SH-SY5Y (cell line): ENCODE data around the gene KPNA3.

Experiments used
- GATA2 ChIP-seq: IDR thresholded peaks from 2 replicates; pipeline ENCODE4 v1.6.1; 2011; ENCODE audit warnings: mild to moderate bottlenecking, low read depth, low read length
- GATA3 ChIP-seq: IDR thresholded peaks from 2 replicates; pipeline ENCODE4 v1.6.1; 2011; ENCODE audit warnings: low read depth, mild to moderate bottlenecking, low read length, moderate library complexity

The KPNA3 gene

DNA sequence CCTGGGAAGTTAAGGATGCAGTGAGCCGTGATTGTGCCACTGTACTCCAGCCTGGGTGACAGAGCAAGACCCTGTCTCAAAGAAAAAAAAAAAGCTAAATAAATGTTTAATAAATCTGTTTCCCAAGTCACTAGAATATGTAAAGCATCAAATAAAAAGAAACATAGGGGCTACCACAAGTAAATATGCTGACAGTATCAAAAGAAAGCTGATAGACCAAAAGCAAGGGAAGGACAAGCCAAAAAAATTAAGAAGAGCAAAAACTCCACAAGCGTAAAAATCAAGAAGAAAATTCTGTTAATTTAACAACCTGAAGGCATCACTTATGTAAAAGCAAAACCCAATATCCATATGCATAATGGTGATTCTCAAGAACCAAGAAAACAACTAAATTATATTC is 9.7 kb downstream of the KPNA3 start:
- TF ChIP-seq GATA2 (no peak), GATA3 (no peak)

DNA sequence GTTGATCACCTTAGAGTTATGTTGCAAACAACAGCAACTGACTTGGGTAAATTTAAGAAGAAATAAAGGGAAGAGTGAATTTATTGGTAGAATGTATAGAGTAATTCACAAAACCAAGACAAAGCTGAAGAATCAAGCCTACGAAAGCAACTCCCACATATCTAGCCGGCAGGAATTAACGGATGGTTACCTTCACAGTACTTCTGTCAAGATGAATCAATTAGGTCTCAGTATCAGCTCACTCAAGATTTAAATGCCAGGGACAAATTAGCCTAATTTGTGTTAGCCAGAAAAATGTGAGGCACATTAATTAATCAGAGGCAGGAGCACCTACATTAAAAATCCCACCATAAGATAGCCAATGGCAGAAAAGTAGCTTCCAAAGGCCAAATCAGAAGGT is 10.7 kb downstream of the KPNA3 start:
- TF ChIP-seq GATA2 (no peak), GATA3 (no peak)

- TF ChIP-seq GATA2 (no peak), GATA3 (no peak)
These were observed 12.8 kb downstream of the KPNA3 start for GRCh38 chr13:49779721-49780120.

GRCh38 chr13:49777746-49778614 is 14.5 kb downstream of the KPNA3 start:
- TF ChIP-seq GATA3, result no peak
- no peak for TF ChIP-seq GATA2

- TF ChIP-seq GATA2 (no peak), GATA3 (no peak)
These were observed 15.6 kb downstream of the KPNA3 start for GRCh38 chr13:49776871-49777270.

DNA sequence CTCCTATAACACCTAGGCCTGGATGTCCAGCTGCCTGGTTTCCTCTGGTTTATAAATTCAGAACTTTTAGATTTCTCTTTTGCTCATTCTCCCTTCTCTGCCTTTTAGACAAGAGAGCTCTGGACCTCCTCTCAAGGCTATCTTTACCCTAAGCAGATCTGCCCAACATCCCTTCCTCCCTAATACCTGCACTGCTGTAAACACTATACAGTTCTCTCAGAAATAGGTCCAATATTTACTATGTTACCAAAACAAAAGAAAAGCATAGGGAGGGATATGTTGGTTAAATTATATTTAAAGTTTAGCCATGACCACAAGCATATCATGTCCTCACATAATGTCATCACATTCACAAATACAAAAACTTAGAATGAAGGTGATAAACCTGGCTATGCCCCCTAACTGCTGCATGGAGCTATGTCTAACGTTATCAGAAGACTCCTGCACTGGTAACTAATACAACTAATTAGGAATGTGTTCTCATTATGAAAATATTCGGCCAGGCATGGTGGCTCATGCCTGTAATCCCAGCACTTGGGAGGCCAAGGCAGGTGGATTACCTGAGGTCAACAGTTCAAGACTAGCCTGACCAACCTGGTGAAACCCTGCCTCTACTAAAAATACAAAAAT is 18.0 kb downstream of the KPNA3 start:
- TF ChIP-seq GATA2 (no peak), GATA3 (no peak)

- TF ChIP-seq GATA3, result no peak
- no peak for TF ChIP-seq GATA2
These were observed 19.7 kb downstream of the KPNA3 start for GRCh38 chr13:49772828-49773227.

DNA sequence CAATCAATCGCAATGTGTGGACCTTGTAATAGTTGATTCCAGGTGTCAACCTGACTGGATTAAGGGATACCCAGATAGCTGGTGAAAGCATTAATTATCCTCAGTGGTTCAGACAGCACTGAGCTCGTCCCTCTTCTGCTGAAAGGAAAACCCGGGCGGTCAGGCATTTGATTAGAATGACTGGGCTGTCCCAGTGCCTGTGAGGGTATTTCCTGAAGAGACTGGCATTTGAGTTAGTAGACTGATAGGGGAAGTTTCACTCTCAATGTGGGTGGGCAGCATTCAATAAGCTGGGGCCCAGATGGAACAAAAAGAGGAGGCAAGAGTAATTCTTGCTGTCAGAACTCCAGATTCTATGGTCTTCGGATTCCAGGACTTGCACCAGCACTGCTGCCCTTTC is 31.9 kb downstream of the KPNA3 start:
- TF ChIP-seq GATA3, result no peak
- no peak for TF ChIP-seq GATA2

- TF ChIP-seq GATA3, result no peak
- no peak for TF ChIP-seq GATA2
These were observed 33.0 kb downstream of the KPNA3 start for GRCh38 chr13:49759503-49759902.

- no peak for TF ChIP-seq GATA2
- TF ChIP-seq GATA3, result no peak
These were observed 36.2 kb downstream of the KPNA3 start for GRCh38 chr13:49756263-49756662.

DNA sequence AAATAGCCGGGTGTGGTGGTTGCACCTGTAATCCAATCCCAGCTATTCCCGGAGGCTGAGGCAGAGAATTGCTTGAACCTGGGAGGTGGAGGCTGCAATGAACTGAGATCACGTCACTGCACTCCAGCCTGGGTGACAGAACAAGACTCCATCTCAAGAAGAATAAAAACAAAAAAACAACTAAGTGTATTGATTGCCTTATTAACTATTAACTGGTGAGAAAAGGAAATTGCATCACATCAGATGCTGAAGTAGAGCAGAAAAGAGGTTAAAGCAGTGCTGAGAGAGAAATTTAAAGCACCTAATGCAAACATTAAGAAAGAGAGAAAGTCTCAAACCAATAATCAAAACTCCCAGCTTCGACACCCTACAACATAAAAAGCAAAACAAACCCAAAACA is 38.3 kb downstream of the KPNA3 start:
- TF ChIP-seq GATA2 (no peak), GATA3 (no peak)

DNA sequence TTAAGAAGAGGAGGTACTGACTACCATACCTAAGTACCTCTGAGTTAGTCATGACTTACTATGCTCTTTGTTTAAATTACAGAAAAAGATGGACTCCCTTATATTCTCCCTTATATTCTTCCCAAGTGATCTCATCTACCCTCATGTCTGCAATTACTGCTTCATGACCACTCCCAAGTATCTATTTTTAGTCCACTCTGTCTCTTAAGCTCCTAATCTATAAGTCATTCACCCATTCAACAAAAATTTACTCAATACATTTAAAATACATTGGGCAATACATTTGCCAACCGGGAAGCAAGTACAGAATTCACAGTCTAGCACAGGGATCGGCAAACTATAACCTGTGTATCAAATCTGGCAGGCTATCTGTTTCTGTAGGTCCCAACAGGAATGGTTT is 42.6 kb downstream of the KPNA3 start:
- TF ChIP-seq GATA3 (no peak), GATA2 (no peak)

DNA sequence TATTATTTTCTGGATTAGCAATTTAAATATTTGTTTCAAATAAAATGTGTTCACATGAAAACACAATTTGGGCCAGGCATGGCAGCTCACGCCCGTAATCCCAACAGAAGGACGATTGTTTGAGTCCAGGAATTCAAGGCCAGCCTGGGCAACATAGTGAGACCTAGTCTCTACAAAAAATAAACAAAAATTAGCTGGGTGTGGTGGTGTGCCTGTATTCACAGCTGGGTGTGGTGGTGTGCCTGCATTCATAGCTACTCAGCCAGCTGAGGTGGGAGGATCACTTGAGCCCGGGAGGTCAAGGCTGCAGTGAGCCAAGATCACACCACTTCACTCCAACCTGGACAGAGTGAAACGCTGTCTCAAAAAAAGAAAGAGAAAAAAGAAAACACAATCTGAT is 46.4 kb downstream of the KPNA3 start:
- TF ChIP-seq GATA2 (no peak), GATA3 (no peak)

DNA sequence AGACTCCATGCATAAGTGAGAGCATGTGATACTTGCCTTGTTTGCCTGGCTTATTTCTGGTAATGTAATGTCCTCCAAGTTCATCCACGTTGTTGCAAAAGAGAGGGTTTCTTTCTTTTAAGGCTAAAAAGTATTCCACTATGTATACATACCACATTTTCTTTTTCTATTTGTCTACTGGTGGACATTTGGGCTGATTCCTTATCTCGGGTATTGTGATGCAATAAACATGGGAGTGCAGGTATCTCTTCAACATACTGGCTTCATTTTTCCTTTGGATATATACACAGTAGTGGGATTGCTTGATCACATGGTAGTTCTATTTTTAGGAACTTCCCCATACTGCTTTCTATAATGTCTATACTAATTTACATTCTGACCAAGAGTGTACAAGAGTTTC is 51.6 kb downstream of the KPNA3 start:
- TF ChIP-seq GATA3 (no peak), GATA2 (no peak)

DNA sequence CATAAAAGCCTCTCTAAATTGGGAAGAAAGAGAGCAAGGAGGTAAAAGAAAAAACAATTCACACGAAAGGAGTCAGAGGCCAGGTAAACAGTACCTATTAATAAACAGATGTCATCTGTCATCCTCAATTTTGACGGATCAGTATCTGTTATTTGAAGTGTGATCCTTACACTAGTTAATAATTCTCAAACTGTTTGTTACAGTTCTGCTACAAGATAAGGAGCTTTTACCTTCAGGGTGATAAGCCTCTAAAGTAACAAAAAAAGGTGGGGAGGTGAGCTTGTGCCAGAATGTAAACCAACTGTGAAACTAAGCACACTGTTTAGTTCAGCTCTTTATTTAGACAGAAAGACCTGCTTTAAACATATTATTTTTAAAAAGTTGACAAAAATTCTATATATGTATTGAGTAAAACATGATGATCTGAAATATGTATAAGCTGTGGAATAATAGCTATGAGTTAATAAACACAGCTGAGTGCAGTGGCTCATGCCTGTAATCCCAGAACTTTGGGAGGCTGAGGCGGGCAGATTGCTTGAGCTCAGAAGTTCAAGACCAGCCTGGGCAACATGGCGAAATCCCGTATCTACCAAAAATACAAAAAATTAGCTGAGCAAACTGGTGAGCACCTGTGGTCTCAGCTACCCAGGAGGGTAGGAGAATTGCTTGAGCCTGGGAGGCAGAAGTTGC is 52.8 kb downstream of the KPNA3 start:
- TF ChIP-seq GATA2 (no peak), GATA3 (no peak)
